ENCODE measurements around the gene IQGAP1.

IQGAP1 gene

GRCh38 chr15:90463381-90463780 lies 75.3 kb downstream of the IQGAP1 start:
- TF ChIP-seq CTCF (IDR thresholded peaks at IDR 0.05; ENCODE audit: insufficient read depth, missing control alignments): no peak
- FAIRE-seq: no peak
- DNase-seq (ENCODE audit: insufficient read length, low spot score): no peak

GRCh38 chr15:90465140-90465929 lies 77.3 kb downstream of the IQGAP1 start:
- FAIRE-seq (no peak), DNase-seq (ENCODE audit: insufficient read length, low spot score) (no peak)
- no peak for TF ChIP-seq CTCF (IDR thresholded peaks at IDR 0.05; ENCODE audit: insufficient read depth, missing control alignments)

GRCh38 chr15:90465930-90466567 lies 78.0 kb downstream of the IQGAP1 start:
- no peak for TF ChIP-seq CTCF (IDR thresholded peaks at IDR 0.05; ENCODE audit: insufficient read depth, missing control alignments)
- DNase-seq (ENCODE audit: insufficient read length, low spot score): no peak
- no peak for FAIRE-seq

GRCh38 chr15:90469723-90470122 lies 81.7 kb downstream of the IQGAP1 start:
- no peak for TF ChIP-seq CTCF (IDR thresholded peaks at IDR 0.05; ENCODE audit: insufficient read depth, missing control alignments)
- DNase-seq (ENCODE audit: insufficient read length, low spot score) (no peak), FAIRE-seq (no peak)

GRCh38 chr15:90470453-90470852 lies 82.4 kb downstream of the IQGAP1 start:
- FAIRE-seq (no peak), DNase-seq (ENCODE audit: insufficient read length, low spot score) (no peak)
- TF ChIP-seq CTCF (IDR thresholded peaks at IDR 0.05; ENCODE audit: insufficient read depth, missing control alignments): no peak

GRCh38 chr15:90471126-90471525 lies 83.1 kb downstream of the IQGAP1 start:
- no peak for FAIRE-seq

More at GRCh38 chr15:90471126-90471525, 83.1 kb downstream of the IQGAP1 start:
- no peak for TF ChIP-seq CTCF (IDR thresholded peaks at IDR 0.05; ENCODE audit: insufficient read depth, missing control alignments)
- no peak for DNase-seq (ENCODE audit: insufficient read length, low spot score)

All from D721Med (cell line).